Kidney epithelial cell (primary cell): ENCODE data around the gene SCGB1D4. TPM values are rescaled to one million over a fixed set of nuclear protein-coding genes. Genes with fewer than 3 reads are reported as not detected.
A peak's percentile ranks its signal among the peaks of the same experiment; 100 is the strongest.
"Not testable (repeated sequence)": the region's sequence is repeated elsewhere in the genome, so short reads cannot be mapped to it uniquely, and the experiment has no call there.

Experiments used
- DNase-seq: peaks from one replicate; pipeline ENCODE4 v3.0.0-alpha.2; 2010; ENCODE audit warnings: low read depth
- H3K27me3 ChIP-seq: 2 replicates; pipeline ENCODE4 v1.6.0; 2011; ENCODE audit warnings: low read length; ENCODE audit not compliant: control insufficient read depth, insufficient read depth
- H3K36me3 ChIP-seq: 2 replicates; pipeline ENCODE4 v1.5.1; 2011; ENCODE audit warnings: low read length; ENCODE audit not compliant: control insufficient read depth, insufficient read depth
- H3K4me3 ChIP-seq: 2 replicates; pipeline ENCODE4 v1.5.1; 2011; ENCODE audit warnings: low read depth, mild to moderate bottlenecking, control low read depth, low read length
- CTCF ChIP-seq: IDR thresholded peaks from 2 replicates; pipeline ENCODE4 v1.5.1; 2011; ENCODE audit warnings: mild to moderate bottlenecking, moderate library complexity, low read length, control low read depth, inconsistent platforms; ENCODE audit not compliant: insufficient read depth, poor library complexity, severe bottlenecking
- total RNA-seq: library from RNA; depleted of rRNA; stranded (reverse); fragments of >200 nt; gene quantifications from 2 replicates; pipeline ENCODE4 v1.2.3, GENCODE V29; 2015

The SCGB1D4 gene
- total RNA-seq: not detected in 2 replicates

- H3K27me3 ChIP-seq: peaks cover 5% of the 10 kb centered on the region
- H3K36me3 ChIP-seq: no peaks in the 10 kb centered on the region
- TF ChIP-seq CTCF: no peak
- no peak for DNase-seq
- H3K4me3 ChIP-seq: no peak within 1 kb of the TSS
Measured at GRCh38 chr11:62298975-62299374, at the start of gene SCGB1D4. SCGB1D4 (minus strand) TSS chr11:62299075; CDS start chr11:62299010, 65 bp downstream.

- TF ChIP-seq CTCF: no peak
- no peak for DNase-seq
Measured at GRCh38 chr11:62345861-62346260, 47.0 kb upstream of the SCGB1D4 start.

GRCh38 chr11:62344210-62344609 lies 45.3 kb upstream of the SCGB1D4 start:
- no peak for DNase-seq
- Histone ChIP-seq H3K4me3 (no peak overlapping the region), H3K36me3 (no peaks in the 10 kb centered on the region), H3K27me3 (no peaks in the 10 kb centered on the region)
- TF ChIP-seq CTCF: no peak

More at GRCh38 chr11:62345861-62346260, 47.0 kb upstream of the SCGB1D4 start:
- Histone ChIP-seq H3K4me3 (no peak overlapping the region), H3K27me3 (no peaks in the 10 kb centered on the region), H3K36me3 (no peaks in the 10 kb centered on the region)

- not testable (repeated sequence) for DNase-seq, H3K27me3 ChIP-seq, H3K4me3 ChIP-seq, H3K36me3 ChIP-seq
Measured at GRCh38 chr11:62343646-62344190, 44.8 kb upstream of the SCGB1D4 start.

- Histone ChIP-seq H3K4me3 (no peak overlapping the region), H3K36me3 (no peaks in the 10 kb centered on the region), H3K27me3 (no peaks in the 10 kb centered on the region)
- DNase-seq: no peak
- TF ChIP-seq CTCF: no peak
Measured at GRCh38 chr11:62341588-62341987, 42.7 kb upstream of the SCGB1D4 start.

- no peak for DNase-seq
- Histone ChIP-seq H3K27me3 (no peaks in the 10 kb centered on the region), H3K4me3 (no peak overlapping the region), H3K36me3 (no peaks in the 10 kb centered on the region)
- peak; percentile 75 for TF ChIP-seq CTCF
Measured at GRCh38 chr11:62340269-62340901, 41.5 kb upstream of the SCGB1D4 start.
